ENCODE measurements around the gene IL17RB. TPM values are rescaled to one million over a fixed set of nuclear protein-coding genes. Genes with fewer than 3 reads are reported as not detected.

Gene IL17RB
- total and polyA plus RNA-seq, 2 of the 8 experiments (the other 6 are each of a cell fraction or from before 2014, with no cell fraction given): 7.0 to 24.6 TPM

DNA sequence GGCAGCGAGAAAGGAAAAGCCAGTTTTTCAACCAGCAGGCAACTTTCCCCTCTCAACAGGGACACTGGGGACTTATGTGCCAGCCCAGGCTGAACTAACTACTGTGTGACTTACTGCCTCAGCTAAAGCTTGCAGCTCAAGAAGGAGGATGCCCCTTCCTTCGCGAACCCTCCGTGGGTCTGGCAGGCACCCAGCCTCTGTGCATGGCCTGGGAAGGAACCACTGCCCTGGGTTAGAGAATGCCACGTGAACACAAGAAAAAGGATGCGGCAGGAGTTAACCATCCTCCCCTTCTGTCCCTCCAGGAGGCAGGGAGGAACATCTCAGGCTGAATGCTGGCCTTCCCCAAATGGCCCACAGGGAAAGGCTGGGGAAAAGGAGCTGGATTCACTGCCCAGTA is 29.2 kb upstream of the IL17RB start (continued):
- no peak for TF ChIP-seq EZH2 (IDR thresholded peaks at IDR 0.05; ENCODE audit: low read depth, low read length, severe bottlenecking)
- TF ChIP-seq FOSL1 (IDR thresholded peaks at IDR 0.05; ENCODE audit: insufficient read depth, low read depth, low read length): no peak
- no peak for TF ChIP-seq CREB1 (IDR thresholded peaks at IDR 0.05)
- no peak for TF ChIP-seq TAF7 (optimal IDR thresholded peaks at IDR 0.05; ENCODE audit: borderline replicate concordance, low read depth, low read length)
- no peak for TF ChIP-seq SP2 (IDR thresholded peaks at IDR 0.05; ENCODE audit: low read length)
